ENCODE measurements around the gene FALEC. TPM values are rescaled to one million over a fixed set of nuclear protein-coding genes. Genes with fewer than 3 reads are reported as not detected.

The FALEC gene
- total and polyA plus RNA-seq, 9 of the 15 experiments (the other 6 are each of a cell fraction or from before 2014, with no cell fraction given), result 0.15 to 1.8 (median 0.53) TPM; not detected in 5

GRCh38 chr1:150549496-150550221, 34.1 kb downstream of the FALEC start (continued):
- no peak for TF ChIP-seq THRA (IDR thresholded peaks at IDR 0.05)
- no peak for TF ChIP-seq KDM4B (IDR thresholded peaks at IDR 0.05; ENCODE audit: borderline replicate concordance in 2 of 2, low read depth in 1 of 2)
- TF ChIP-seq POLR2AphosphoS5 (IDR thresholded peaks at IDR 0.05; ENCODE audit: control insufficient read depth, insufficient read depth, low read depth, low read length), result peak; percentile 13; the same call in 1 of the 2 replicates
- TF ChIP-seq MECOM (CRISPR knock-in tag; IDR thresholded peaks at IDR 0.05), result no peak
- no peak for TF ChIP-seq DLX4 (CRISPR knock-in tag; IDR thresholded peaks at IDR 0.05)
- TF ChIP-seq AFF1 (IDR thresholded peaks at IDR 0.05; ENCODE audit: low read depth in 1 of 2, partially characterized antibody in 2 of 2), result no peak

Measured in K562 (cell line).